HG03457 (cell line): ENCODE results near the gene SFMBT2.
"Not testable (repeated sequence)": the region's sequence is repeated elsewhere in the genome, so short reads cannot be mapped to it uniquely, and the experiment has no call there.

Experiments
- ATAC-seq: cut with Tn5 transposase; IDR thresholded peaks from one replicate; pipeline ENCODE4 v1.9.1; 2021; ENCODE audit warnings: moderate number of reproducible peaks; ENCODE audit not compliant: unreplicated experiment

Gene SFMBT2

GRCh38 chr10:7302392-7302906, 108.4 kb downstream of the SFMBT2 start:
- no peak for ATAC-seq

- ATAC-seq = no peak
These were observed 109.6 kb downstream of the SFMBT2 start for GRCh38 chr10:7301006-7301778.

DNA sequence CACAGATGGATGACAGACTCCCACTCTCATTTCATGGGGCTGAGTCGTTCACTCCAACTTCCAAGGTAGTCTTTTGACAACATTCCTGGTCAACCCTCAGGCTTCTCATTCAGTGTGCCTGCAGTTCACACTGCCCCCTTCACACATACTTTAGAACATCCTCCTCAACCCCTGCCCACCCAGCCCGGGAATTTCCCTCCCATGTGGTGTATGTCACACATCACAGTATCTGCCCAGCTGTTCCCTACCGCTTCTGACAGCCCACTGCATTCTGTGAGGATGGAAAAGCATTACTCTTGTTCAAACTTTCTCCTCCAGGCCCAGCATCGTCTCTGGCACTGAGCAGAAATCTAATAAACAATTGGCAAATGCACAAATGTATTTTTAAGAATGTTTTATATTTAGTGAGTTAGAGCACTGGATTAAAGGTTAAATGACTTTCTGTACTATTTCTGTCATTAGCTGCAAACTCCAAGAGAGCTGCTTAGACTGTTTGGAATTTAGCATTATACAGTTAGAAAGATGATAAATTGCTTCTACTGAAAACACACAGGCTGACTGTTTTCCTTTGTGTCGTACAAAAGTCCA, 110.4 kb downstream of the SFMBT2 start:
- no peak for ATAC-seq

GRCh38 chr10:7299601-7300325, 111.1 kb downstream of the SFMBT2 start:
- ATAC-seq = not testable (repeated sequence)

DNA sequence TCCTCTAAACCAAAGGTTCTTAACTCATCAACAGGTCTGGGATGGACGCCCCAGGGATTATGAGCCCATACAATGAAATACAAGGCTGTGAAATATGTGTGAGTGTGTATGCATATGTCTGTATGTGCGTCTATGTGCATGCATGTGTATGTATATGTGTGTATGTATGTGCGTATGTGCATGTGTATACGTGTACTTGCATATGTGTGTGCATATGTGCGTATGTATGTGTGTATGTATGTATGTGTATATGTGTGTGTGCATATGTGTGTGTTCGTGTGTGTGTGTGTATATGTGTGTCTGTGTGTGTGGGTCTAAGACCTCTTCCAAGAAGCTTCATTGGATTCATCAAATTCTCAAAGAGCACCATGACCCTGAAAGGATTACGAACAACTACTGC, 112.3 kb downstream of the SFMBT2 start:
- no peak for ATAC-seq

- ATAC-seq = no peak
These were observed 113.7 kb downstream of the SFMBT2 start for GRCh38 chr10:7297094-7297493.

DNA sequence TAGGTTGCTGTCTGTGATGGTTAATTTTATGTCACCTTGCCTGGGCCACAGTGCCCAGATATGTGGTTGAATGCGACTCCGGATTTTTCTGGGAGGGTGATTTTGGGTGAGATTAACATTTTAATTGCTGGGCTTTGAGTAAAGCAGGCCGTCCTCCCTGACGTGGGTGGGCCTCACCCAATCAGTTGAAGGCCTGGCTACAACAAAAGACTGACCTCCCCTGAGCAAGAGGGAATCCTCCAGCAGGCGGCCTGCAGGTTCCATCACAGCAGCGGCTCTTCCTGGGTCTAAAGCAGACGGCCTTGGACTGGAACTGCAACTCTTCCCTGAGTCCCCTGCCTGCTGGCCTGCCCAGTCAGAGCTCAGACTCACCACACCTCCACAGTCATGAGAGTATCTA, 114.2 kb downstream of the SFMBT2 start:
- ATAC-seq = no peak

DNA sequence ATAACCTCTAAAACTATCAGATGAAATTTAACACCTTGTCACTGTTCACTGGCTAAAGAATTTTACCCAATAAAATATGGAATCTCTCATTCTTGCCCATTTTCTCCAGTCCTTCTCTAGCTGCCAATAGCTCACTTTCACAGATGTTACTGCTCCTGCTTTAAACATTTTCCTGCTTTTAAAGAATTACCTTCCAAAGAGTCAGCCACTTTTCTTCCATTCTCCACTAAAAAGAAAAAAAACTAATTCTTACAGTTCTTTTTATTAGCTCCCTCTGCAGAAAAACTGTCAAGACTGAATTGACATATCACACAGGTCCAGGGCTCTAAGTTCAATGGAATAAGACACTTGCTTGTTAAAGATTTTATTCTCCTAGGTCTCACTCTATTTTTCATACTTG, 114.8 kb downstream of the SFMBT2 start:
- ATAC-seq = no peak

DNA sequence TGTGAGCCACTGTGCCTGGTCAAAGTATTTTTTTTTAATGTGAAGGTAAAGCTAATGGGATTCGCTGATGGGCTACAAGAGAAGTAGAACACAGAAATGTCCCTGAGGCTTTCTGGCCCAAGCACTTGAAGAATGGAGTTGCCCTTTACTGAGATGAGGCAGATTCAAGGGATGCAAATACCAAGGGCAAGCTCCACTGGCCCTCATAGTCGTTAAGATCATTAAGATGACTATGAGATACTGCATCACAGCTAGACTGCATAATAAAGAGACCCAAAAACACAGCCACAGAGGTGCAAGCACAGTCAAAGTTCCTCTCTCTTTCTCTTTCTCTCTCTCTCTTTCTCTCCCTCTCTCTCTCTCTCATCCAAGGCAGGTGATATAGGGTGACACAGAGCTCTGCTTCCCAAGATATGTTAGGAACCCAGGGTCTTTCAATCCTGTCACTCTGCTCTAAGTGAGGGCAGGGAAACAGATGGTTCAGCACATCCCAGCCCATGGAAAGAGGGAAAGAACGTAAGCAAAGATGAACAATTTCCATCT, 117.4 kb downstream of the SFMBT2 start:
- no peak for ATAC-seq

- no peak for ATAC-seq
These were observed 119.2 kb downstream of the SFMBT2 start for GRCh38 chr10:7291487-7292270.

GRCh38 chr10:7288060-7288690, 122.7 kb downstream of the SFMBT2 start:
- ATAC-seq = no peak

DNA sequence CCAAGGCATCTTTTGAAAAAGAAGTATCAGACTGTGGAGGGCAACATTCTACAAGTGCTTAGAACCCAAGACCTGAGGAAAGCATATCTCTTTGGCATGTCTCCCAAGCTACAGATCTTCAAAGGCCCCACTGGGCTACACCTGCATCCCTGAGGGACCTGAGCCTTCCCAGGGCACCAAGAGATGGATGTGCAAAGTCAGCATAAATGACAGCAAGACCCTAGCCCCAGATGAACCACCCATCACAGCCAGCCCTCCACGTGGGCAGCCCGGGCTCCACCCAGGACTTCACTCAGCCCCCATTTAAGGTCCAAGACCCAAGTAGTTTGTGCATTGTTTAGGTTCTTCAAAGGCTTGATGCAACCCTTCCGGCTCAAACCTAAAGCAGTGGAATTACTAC, 123.5 kb downstream of the SFMBT2 start:
- no peak for ATAC-seq

GRCh38 chr10:7285522-7286322, 125.1 kb downstream of the SFMBT2 start:
- no peak for ATAC-seq

DNA sequence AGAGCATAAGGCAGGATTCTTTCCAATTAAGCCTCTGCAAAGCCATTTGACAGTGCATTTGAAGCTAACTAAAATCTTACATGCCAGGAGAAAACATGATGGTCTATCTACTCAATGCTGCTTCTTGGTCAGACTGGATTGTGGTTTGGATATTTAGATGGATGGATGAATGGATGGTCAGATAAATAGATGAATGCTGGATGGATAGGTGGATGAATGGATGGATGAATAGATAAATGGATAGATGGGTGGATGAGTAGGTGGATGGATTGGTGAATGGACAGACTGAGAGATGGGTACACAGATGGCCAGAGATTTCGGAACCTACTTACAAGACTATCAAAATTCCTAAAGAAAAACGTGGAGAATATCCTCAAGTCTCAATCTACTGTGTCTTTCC, 127.6 kb downstream of the SFMBT2 start:
- no peak for ATAC-seq

- no peak for ATAC-seq
These were observed 128.4 kb downstream of the SFMBT2 start for GRCh38 chr10:7282457-7282856.

DNA sequence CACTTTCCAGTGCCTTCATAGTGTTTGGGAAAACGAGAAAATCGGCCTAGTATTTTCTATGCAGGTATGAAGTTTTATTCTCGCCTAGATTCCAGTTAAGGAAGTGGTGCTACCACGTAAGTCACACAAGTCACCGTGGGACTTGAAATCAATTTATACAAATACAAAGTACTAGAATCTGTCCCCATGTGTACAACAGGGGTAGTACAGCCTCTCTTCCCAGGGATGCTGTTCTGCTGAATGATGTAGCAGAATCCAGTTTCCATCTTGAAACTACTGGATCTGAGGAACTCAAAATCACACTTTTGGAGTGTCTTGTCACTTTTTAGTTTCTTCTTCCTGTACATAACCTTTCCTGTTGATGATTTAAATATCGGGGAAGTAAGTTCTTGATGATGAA, 129.4 kb downstream of the SFMBT2 start:
- no peak for ATAC-seq

GRCh38 chr10:7279303-7279702, 131.5 kb downstream of the SFMBT2 start:
- ATAC-seq = no peak

GRCh38 chr10:7277867-7278266, 133.0 kb downstream of the SFMBT2 start:
- ATAC-seq = no peak

- no peak for ATAC-seq
These were observed 133.4 kb downstream of the SFMBT2 start for GRCh38 chr10:7277432-7277831.
